Ovary (tissue), 3 donors: ENCODE data around the gene ST8SIA6.

Experiments
- EP300 ChIP-seq: sonication (generic); formaldehyde crosslinking; IDR thresholded peaks from one replicate; pipeline ENCODE4 v1.6.1; 2017; ENCODE audit warnings: antibody characterized with exemption
- POLR2A ChIP-seq: fragments of 450-650 bp; IDR thresholded peaks from one replicate; pipeline ENCODE4 v1.6.1; 2017; ENCODE audit warnings: antibody characterized with exemption, mild to moderate bottlenecking, moderate library complexity
- TF ChIP-seq, protein P1 (sequence below), 3 donors: fragments of 450-650 bp in 2 of 3; fragments of 200-600 bp in 1 of 3; IDR thresholded peaks; one replicate each; pipeline versions ENCODE4 v1.5.1 to v1.8.0; 2016 to 2022; ENCODE audit warnings: antibody characterized with exemption in 3 of 3, mild to moderate bottlenecking in 1 of 3
- donor health status: DM: no; HTN: no; CAD: no.

DNA sequence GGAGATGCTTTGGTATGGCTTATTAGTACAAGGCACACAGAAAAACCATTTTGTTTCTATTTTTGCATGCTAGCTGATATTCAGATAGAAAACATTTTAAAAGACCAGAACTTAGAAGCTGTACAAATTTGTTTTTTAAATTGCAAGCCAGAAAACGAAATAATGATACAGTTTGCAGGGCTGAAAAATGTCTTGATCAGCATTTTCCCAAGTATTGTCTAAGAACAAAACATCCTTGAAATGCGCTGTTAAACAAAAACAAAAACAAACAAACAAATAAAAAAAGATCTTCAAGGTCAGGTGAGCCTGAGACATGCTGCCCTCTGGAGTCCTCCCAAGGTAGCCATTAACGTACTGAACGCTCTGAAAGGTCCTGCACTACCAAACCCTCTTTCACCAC lies 128.0 kb downstream of the ST8SIA6 start:
- TF ChIP-seq, protein P1, sequence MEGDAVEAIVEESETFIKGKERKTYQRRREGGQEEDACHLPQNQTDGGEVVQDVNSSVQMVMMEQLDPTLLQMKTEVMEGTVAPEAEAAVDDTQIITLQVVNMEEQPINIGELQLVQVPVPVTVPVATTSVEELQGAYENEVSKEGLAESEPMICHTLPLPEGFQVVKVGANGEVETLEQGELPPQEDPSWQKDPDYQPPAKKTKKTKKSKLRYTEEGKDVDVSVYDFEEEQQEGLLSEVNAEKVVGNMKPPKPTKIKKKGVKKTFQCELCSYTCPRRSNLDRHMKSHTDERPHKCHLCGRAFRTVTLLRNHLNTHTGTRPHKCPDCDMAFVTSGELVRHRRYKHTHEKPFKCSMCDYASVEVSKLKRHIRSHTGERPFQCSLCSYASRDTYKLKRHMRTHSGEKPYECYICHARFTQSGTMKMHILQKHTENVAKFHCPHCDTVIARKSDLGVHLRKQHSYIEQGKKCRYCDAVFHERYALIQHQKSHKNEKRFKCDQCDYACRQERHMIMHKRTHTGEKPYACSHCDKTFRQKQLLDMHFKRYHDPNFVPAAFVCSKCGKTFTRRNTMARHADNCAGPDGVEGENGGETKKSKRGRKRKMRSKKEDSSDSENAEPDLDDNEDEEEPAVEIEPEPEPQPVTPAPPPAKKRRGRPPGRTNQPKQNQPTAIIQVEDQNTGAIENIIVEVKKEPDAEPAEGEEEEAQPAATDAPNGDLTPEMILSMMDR (IDR thresholded peaks at IDR 0.05) = no peak
- no peak for TF ChIP-seq POLR2A
- TF ChIP-seq EP300 = no peak
